Measurements from ENCODE around the gene CTSC.

The CTSC gene

DNA sequence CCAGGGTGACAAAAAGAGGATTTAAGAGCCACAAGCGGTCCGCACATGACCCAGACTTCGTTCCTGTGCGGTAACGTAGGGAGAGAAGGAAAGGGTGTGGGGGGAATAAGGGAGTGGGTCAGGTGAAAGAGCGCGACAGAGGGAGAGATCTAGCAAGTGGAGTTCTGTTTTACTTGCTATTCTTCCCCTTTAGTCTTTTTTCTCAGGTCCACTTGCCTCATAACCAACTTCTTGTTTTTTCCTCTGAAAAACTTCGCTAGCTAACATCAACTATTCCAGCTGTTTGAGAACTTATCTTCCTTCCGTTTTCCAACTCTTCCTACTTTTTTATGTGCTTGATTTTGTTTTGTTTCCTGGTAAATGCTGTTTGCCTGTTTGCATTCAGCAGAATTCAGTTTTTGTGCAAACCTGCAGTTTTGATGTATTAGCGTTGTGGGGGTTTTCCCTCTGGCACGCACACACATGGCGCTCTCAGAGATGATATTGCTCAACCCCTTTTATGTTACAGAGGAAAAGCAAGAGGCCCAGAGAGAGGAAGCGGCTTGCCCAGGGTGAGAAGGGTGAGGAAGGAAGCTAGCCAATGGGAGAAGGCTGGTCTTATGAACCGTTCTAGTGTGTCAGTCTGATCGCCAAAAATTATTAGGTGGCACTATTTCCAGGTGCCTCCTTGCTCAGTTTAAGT is 592 bp upstream of the CTSC start:
- peak overlapping the region; percentile 91 for H3K4me3 ChIP-seq (ENCODE audit: low read depth, low read length)
- DNase-seq (ENCODE audit: low read depth): peak; percentile 97
- TF ChIP-seq, protein P1, sequence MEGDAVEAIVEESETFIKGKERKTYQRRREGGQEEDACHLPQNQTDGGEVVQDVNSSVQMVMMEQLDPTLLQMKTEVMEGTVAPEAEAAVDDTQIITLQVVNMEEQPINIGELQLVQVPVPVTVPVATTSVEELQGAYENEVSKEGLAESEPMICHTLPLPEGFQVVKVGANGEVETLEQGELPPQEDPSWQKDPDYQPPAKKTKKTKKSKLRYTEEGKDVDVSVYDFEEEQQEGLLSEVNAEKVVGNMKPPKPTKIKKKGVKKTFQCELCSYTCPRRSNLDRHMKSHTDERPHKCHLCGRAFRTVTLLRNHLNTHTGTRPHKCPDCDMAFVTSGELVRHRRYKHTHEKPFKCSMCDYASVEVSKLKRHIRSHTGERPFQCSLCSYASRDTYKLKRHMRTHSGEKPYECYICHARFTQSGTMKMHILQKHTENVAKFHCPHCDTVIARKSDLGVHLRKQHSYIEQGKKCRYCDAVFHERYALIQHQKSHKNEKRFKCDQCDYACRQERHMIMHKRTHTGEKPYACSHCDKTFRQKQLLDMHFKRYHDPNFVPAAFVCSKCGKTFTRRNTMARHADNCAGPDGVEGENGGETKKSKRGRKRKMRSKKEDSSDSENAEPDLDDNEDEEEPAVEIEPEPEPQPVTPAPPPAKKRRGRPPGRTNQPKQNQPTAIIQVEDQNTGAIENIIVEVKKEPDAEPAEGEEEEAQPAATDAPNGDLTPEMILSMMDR (IDR thresholded peaks at IDR 0.05; ENCODE audit: low read depth, low read length): no peak
- TF ChIP-seq, protein P2, sequence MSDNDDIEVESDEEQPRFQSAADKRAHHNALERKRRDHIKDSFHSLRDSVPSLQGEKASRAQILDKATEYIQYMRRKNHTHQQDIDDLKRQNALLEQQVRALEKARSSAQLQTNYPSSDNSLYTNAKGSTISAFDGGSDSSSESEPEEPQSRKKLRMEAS (IDR thresholded peaks at IDR 0.05; ENCODE audit: low read depth, low read length): peak; percentile 82
- TF ChIP-seq POLR2A (IDR thresholded peaks at IDR 0.05; ENCODE audit: extremely low read depth, insufficient read length) (peak; percentile 53), MYC (IDR thresholded peaks at IDR 0.05; ENCODE audit: low read depth, low read length) (peak; percentile 93)

DNA sequence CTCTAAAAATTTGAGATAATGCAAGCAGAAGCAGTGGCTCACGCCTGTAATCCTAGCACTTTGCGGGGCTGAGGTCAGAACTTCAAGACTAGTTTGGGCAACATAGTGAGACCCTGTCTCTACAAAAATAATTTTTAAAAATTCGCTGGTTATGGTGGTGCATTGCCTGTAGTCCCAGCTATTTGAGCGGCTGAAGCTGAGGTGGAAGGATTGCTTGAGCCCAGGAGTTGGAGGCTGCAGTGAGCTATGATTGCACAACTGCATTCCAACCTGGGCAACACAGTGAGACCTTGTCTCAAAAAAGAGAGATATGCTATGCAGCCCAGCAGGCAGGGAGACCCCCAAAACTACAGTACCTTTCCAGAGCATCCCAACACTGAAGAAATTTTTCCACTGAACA is 2.3 kb downstream of the CTSC start:
- DNase-seq (ENCODE audit: low read depth): peak; percentile 51
- TF ChIP-seq, protein P1 (IDR thresholded peaks at IDR 0.05; ENCODE audit: low read depth, low read length): no peak
- TF ChIP-seq, protein P2 (IDR thresholded peaks at IDR 0.05; ENCODE audit: low read depth, low read length): no peak
- TF ChIP-seq POLR2A (IDR thresholded peaks at IDR 0.05; ENCODE audit: extremely low read depth, insufficient read length) (no peak), MYC (IDR thresholded peaks at IDR 0.05; ENCODE audit: low read depth, low read length) (no peak)
- peak overlapping the region; percentile 91 for H3K4me3 ChIP-seq (ENCODE audit: low read depth, low read length)

DNA sequence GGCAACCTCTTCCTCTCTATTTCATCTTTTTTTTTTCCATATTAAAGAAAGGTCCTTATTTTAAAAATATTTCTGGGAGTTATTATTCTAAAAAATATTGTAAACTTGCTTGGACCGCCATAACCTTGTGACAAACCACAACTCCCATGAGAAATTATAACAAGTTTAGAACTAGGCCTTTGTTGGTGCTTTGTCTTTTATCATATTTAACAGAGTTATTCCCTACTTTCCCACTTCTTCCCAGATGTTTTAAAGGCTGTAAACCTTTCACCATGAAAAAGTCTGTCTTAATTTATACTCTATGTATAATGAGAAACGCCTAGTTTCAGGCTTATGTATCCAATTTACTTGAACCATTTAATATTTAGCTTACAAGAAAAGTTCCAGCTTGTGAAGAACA is 3.7 kb downstream of the CTSC start:
- H3K4me3 ChIP-seq (ENCODE audit: low read depth, low read length): peak overlapping the region; percentile 91
- DNase-seq (ENCODE audit: low read depth): no peak
- no peak for TF ChIP-seq POLR2A (IDR thresholded peaks at IDR 0.05; ENCODE audit: extremely low read depth, insufficient read length)
- TF ChIP-seq, protein P2 (IDR thresholded peaks at IDR 0.05; ENCODE audit: low read depth, low read length): no peak
- no peak for TF ChIP-seq MYC (IDR thresholded peaks at IDR 0.05; ENCODE audit: low read depth, low read length)
- TF ChIP-seq, protein P1 (IDR thresholded peaks at IDR 0.05; ENCODE audit: low read depth, low read length): no peak

DNA sequence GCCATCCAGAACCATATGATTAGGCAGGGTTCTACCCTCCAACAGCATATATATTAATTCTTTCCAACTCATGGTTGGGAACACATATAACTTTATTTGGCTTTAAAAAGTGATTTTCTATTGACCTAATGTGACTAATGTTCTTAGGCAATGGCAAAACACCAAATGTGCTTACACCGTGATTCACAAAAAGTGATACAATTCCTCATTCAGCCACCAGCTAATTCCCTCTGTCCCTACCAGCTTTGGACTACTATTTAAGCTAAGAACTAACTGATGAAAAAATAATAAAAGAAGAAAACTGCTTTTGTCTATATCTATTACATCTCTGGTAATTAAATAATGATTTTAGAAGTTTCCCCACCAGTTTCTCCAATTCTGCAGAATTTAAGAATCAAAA is 4.7 kb downstream of the CTSC start:
- peak overlapping the region; percentile 91 for H3K4me3 ChIP-seq (ENCODE audit: low read depth, low read length)
- TF ChIP-seq POLR2A (IDR thresholded peaks at IDR 0.05; ENCODE audit: extremely low read depth, insufficient read length) (no peak), MYC (IDR thresholded peaks at IDR 0.05; ENCODE audit: low read depth, low read length) (no peak)
- TF ChIP-seq, protein P1 (IDR thresholded peaks at IDR 0.05; ENCODE audit: low read depth, low read length): no peak
- TF ChIP-seq, protein P2 (IDR thresholded peaks at IDR 0.05; ENCODE audit: low read depth, low read length): no peak
- DNase-seq (ENCODE audit: low read depth): no peak

DNA sequence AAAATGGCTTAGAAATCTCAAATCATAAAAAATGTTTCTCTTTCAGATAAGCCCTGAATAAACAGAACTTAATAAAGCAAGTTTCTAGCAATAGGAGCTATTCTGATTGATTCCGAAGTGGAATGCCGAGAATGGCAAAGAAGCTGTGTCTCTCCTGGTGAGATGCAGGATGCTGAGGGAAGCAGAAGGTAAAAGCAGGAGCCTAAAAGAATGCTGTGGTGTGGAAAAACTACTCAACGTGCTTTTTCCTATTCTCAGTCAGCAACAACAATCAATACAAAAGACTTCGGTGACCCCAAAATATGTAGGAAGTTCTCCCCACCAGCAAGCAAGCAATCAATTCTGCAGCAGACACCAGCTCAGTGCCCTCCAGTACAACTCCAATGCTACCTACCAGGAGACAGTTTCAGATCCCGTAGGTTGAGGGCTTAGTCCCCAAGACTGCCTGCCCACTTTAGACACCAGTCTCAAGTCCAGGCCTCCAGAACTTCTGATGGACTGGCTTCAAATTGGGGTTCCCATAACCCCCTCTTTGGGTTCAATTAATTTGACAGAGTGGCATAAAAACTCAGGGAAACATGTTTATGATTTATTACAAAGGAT is 6.6 kb downstream of the CTSC start:
- no peak for DNase-seq (ENCODE audit: low read depth)
- TF ChIP-seq MYC (IDR thresholded peaks at IDR 0.05; ENCODE audit: low read depth, low read length): no peak
- TF ChIP-seq, protein P1 (IDR thresholded peaks at IDR 0.05; ENCODE audit: low read depth, low read length): no peak
- TF ChIP-seq, protein P2 (IDR thresholded peaks at IDR 0.05; ENCODE audit: low read depth, low read length): no peak
- no peak for TF ChIP-seq POLR2A (IDR thresholded peaks at IDR 0.05; ENCODE audit: extremely low read depth, insufficient read length)
- no peak overlapping the region for H3K4me3 ChIP-seq (ENCODE audit: low read depth, low read length)
